ENCODE measurements around the gene CD34.
A peak's percentile ranks its signal among the peaks of the same experiment; 100 is the strongest.
"Not testable (repeated sequence)": the region's sequence is repeated elsewhere in the genome, so short reads cannot be mapped to it uniquely, and the experiment has no call there.

Gene CD34

DNA sequence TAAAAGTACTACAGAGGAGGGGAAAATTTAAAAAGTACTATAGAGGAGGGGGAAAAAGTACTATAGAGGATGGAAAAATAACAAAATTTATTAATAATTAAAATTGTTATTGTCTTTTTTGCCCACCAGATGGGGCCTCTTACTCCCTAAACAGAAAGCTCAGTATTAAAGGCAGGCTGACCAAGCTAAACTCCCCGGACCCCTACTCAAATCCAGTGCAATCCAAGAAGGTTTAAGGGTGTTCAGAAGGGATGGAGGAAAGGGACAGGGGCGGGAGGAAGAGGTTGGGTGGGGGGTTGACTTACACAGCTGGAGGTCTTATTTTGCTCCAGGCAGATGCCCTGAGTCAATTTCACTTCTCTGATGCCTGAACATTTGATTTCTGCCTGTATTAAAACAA is 13.7 kb downstream of the CD34 start:
- no peak for DNase-seq (ENCODE audit: low spot score)

DNA sequence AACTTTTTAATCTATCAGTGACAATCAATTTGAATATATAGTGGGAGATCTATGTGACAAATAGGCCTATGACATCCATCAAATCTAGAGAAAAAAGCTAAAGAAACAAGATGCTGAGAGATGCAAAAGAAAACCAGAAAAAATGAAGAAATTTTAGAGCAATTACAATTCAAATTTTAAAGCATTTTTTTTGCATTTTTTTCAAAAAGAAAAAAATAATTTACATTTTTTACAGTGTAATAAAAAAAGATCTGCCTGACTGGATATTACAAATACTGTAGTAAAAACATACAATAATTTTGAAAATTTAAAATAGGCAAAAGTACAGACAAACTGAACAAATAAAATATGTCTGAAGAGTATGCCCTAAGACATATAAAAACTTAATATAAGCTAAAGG is 14.4 kb downstream of the CD34 start:
- no peak for DNase-seq (ENCODE audit: low spot score)

DNA sequence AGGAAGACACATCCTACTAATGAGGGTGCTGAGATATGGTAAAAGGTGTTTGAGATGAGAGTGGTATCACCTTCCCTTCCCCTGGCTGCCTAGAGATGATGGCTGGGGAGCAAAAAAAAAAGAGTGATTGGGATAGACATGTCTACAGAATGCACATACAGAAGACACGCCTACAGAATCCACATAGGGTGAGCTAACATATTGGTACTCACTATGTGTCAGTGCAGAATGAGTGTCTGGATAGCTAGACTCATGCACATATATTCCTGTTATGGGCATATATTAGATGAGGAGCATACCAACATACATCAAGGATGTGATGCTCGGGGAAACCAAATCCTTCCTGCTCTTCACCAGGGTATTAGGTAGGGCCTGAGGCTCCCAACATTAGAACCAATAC is 16.2 kb downstream of the CD34 start:
- no peak for DNase-seq (ENCODE audit: low spot score)

DNA sequence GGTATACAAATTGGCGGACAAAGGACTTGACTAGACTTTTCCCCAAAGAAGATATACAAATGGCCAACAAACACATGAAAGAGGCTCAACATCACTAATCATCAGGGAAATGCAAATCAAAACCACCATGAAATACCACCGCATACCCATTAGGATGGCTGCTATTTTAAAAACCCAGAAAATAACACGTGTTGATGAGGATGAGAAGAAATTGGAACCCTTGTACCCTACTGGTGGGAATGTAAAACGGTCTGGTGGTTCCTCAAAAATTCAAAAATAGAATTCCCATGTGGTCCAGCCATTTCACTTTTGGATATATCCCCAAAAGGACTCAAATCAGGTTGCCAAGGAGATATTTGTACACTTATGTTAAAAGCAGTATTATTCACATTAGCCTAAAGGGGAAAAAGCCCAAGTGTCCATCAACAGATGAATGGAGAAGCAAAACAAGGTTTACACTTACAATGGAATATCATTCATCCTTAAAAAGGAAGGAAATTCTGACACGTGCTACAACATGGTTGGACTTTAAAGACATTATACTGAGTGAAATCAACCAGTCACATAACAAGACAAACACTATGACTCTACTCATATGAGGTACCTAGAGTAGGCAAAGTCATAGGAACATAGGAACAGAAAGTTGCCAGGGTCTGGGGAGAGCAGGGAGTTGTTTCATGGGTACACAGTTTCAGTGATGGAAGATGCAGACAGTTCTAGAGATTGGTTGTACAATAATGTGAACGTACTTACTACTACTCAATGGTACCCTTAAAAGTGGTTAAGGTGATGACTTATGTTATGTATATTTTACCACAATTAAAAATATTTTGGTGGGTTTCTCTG is 17.0 kb downstream of the CD34 start:
- no peak for DNase-seq (ENCODE audit: low spot score)

DNA sequence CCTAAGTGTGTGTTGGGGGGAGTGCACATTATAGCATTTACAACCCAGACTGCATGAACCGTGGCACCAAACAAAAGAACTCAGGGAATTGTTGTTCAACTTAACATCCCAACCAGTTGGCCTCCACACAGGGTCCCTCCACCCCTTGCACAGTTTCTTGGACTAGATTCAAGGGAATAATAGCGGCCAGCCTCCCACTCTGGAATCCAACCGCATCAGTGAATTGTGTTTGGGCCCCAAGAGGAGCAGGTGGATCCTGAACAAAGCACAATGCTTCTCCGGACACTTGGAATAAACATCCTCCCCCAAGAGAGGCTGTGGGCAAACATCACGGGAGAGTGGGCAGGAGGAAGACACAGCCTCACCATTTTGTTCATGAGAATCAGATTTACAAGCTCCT is 18.2 kb downstream of the CD34 start:
- no peak for DNase-seq (ENCODE audit: low spot score)

DNA sequence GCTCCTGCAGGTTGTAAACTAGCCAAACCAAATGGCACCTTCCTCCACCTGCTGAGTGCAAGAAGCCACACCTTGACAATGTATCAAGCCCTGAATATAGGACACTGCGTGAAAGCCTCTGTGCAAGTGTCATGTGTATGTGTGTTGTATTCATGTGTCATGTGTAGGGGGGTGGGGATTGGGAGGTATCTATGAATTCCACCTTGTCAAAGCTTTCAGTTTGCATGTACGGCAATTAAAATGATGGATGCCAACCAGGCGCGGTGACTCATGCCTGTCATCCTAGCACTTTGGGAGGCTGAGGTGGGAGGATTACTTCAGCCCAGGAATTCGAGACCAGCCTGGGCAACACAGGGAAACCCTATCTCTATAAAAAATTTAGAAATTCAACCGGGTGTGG is 19.8 kb downstream of the CD34 start:
- no peak for DNase-seq (ENCODE audit: low spot score)

DNA sequence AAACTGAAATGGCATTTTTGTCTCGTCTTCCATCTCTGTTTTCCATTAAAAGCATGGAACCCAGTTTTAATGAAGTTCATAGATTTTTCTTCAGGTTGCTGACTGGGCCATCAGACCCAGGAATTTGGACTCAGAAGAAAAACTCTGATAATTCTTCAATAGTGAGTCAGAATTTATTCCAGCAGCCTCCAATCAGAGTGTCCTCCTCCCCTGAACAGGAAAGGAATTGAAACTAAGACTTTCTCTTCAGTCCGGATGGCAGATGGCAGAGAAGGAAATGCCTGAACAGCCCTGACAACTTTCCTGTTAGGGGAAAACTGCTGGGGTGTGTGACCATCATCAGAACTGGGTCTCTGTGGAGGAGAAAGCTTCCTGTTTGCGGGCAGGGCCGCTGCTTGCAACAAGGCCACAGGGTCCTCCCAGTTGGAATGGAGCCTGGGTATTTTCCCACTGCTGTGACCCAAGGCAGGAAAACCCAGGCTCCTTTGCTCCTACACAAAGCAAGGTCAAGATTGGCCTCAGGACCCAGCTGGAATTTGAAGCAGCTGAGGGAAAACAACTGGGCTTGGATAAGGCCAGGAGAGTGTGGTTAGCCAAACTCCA is 20.7 kb downstream of the CD34 start:
- peak; percentile 84 for DNase-seq (ENCODE audit: low spot score)

DNA sequence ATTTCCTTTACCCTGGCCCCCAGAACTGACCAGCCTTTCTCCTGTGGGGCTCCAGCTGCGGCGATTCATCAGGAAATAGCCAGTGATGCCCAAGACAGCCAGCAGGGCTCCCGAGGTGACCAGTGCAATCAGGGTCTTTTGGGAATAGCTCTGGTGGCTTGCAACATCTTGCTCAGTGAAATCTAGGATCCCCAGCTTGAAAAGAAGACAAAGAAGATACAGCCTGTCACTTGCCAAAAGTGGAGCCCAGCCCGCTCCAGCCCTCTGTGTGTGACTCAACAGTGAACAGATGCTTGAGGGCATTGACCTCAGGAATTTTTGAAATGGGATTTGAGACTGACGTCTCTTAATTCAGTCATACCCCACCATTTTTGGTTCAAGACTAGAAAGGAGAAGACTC is 22.3 kb downstream of the CD34 start:
- DNase-seq (ENCODE audit: low spot score) = peak; percentile 62

DNA sequence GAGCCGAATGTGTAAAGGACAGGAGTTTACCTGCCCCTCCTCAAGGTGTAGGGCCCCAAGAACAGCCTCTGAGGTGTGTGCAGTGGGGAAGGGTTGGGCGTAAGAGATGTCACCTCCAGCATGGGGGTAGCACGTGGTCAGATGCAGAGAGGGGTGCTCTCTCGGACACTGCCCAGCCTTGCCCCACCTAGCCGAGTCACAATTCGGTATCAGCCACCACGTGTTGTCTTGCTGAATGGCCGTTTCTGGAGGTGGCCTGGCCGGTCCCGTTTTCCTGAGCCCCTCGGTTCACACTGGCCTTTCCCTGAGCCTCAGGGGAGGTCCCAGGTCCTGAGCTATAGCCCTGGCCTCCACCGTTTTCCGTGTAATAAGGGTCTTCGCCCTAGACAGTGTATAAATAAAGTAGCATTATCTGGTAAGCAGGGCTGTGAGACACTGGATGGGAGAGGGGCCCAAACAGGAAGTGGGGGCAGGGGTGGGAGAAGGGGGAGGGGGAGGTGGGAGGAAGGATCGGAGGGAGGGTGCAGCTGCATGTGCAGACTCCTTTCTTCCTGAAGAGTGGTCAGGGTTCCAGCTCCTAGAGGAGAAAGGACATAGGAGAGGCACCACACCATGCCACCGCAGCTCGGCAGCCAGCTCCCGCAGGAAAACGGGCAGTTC is 23.3 kb downstream of the CD34 start:
- DNase-seq (ENCODE audit: low spot score) = no peak

DNA sequence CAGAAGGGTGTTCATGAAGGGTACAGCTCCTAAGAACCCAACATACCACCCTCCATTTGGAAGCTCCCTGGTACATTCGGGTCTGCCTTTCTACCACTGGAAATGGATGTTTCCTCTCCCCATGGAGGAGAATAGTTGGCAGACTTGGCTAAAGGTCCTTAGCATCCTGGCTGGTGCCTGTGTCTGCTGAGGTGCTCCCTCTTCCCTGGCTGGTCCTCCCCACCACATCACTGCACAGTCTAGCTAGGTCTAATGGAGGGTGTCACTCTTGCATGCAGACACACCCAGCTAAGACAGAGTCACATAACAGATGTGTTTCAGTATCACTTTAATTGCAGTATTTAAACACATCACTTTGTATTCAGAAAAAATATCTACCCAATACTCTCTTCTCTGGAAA is 24.7 kb downstream of the CD34 start:
- no peak for DNase-seq (ENCODE audit: low spot score)

DNA sequence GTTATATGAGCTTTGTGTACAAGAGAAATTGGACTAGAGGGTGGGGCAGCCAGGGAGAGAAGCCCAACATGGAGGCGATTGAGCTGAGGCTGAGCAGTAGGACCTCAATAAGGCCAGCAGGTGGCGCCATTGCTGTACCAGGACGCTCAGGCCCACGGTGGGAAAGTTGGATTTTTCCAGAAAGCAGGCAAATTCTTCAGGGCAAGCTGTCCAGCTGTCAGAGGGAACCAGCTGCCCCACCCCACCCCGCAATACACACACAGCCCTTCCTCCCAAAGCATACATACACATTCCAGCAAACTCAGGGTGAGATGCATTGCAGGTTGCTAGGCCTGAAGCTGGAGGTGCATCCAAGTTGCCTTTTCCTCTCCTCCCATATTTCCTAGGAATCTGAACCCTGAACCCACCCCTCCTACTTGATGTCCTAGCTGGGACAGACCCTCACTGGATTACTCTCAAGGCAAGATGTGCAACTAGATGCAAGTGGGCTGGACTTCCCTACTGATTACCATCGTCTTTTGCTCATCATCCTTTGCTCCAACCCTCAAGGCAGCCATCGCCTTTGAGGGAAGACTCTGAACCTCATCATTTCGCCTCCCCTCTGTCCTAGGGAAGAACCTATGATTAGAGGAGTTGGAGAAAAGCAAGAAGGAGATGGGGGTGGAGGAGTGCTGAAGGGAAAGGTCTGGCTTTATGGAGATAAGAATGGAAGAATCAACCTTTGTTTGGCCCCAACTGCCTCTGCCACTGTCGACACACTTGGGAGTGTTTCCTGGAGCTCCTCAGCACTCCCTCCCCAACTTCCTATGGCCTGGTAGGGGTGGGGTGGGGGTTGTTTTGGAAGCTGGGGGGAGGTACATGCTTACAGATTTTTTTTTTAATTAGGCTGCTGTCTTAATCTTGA is 25.5 kb downstream of the CD34 start:
- DNase-seq (ENCODE audit: low spot score) = peak; percentile 88

DNA sequence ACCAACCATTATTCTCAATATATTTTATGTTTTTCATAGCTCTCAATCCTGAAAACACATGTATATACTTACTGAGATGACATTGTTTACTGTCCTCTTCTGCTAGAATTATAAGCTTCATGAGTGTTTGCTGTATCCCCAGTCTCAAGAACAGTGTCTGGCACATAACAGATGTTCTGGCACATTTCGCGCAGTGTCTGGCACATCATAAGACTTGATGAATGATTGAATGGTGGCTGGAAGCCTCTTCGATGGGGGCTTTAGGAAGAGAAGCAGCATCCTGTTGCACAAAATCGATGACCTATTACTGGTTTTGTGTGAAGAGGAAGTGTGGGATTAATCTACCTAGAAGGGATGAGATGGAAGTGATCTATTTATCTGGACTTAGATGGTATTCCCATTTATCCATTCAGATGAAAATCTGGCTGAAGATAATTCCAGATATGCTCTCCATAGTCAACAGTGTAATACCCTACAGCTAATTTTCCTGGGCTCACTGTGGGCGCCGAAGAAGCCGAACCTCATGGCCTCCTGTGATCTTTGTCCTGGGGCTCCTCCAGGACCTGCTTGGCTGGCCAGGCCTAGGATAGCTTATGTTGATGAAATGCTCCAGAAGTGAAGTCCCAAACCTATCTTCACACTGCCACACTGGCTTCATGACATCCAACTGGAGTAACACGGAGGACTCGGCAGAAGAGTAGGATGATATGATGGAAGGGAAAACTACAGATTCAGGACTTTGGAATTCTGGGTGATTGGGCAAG is 26.5 kb downstream of the CD34 start:
- no peak for DNase-seq (ENCODE audit: low spot score)

DNA sequence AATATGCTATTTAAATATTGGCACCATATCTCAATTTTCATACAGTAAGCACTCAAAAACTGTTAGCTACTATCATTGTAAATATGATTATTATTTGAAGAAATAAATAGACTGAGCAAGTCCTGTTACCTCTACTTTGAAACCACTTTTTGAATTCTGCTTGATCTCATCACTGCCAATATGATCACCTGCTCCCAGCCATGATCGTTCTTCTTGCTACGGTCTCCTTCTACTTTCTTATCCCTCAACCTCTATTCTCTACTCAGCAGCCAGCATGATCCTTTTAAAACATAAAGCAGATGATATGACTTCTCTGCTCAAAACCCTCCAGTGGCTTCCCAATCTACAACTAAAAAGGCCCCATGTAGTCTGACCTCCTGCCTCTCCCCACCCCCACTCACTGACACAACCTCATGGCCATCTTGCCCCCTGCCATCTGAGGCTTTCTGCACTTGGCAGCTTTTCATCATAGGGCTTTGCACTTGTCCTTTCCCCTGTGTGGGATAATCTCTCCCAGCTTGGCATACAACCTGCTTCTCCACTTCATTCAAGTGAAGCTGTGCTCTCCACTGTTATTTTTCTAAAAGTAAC is 27.2 kb downstream of the CD34 start:
- DNase-seq (ENCODE audit: low spot score) = no peak

DNA sequence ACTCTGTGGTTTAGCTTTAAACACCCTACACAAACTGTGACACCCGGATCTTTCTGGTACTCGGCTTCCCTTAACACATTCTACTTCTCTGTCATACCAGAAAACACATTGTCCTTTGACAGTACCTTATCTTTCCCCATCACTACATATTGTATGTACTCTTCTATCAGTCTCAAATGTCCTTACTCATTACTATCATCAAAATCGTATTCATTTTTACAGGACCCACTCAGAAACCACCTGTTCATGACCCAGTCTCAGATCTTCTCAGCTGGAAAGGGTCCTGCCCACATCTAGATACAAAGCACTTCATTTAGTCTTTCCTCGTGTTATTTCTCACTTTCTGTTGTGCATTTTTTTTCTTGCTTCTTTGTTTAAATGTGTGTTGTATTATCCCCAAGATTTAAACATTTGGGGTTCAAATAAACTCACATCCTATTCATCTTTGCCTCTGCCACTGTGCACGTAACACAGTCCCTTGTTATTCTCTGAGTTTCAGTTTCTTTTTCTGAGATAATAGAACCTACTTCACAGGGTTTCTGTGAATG is 27.7 kb downstream of the CD34 start:
- no peak for DNase-seq (ENCODE audit: low spot score)

DNA sequence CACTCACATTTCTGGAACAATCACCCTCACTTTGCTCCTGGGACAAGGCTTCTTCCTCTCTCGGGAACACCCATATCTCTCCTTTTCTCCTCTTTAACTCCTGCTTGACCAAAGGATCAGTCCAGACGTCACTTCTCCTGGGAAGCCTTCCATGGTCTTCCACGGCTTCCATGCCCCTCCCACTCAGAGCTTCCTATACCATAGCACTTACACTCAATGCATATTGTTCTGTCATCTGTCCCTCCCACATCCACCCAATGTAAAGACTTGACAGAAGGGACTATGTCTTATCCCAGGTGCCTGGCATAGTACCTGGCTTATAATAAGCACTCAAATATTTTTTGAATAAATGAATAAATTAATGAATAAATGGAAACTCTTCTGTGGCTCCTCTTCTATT is 28.2 kb downstream of the CD34 start:
- no peak for DNase-seq (ENCODE audit: low spot score)

DNA sequence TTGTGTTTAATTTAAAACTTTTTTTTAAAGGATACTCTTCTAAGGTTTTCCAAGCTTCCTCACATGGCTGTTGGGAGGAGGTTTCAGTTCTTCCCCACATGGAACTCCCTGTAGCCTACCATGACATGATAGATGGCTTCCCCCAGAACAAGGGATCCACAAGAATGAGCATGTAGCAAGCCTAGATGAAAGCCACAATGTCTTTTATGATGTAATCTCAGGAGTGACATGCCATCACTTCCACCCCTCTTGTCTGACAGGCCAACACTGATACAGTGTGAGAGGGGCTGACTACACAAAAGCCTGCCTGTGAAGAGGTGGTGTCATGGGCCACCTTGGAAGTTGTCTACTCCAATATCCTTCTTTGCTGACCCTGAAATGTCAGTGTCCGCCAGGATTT is 32.0 kb downstream of the CD34 start:
- DNase-seq (ENCODE audit: low spot score) = no peak

DNA sequence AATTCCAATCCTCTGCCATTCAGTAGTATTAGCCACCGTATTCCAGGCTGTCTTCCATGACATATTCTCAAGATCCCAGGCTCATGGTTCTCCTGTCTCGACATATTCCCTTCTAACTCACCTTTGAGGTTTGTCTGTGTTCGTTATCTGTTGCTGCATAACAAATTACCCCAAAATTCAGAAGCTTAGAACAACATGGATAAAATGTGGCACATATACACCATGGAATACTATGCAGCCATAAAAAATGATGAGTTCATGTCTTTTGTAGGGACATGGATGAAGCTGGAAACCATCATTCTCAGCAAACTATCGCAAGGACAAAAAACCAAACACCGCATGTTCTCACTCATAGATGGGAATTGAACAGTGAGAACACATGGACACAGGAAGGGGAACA is 33.0 kb downstream of the CD34 start:
- DNase-seq (ENCODE audit: low spot score) = not testable (repeated sequence)

DNA sequence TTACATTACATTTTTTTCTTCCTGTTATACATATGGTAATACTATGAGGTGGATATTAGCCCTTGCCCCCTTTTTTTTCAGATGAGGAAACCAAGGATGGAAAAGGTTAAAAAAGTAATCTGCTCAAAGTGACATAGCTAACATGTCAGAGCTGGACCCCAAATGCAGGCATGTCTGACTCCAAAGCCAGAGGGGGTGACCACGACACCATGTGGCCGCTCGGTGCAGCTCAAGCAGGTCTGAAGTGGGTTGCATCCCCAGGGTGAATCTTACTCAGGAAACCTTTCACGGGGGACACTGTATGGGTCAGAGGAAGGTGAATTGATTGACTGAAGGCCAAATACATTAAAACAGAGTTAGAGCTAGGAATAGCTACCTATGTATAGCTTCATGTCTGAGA is 34.8 kb downstream of the CD34 start:
- DNase-seq (ENCODE audit: low spot score) = no peak

DNA sequence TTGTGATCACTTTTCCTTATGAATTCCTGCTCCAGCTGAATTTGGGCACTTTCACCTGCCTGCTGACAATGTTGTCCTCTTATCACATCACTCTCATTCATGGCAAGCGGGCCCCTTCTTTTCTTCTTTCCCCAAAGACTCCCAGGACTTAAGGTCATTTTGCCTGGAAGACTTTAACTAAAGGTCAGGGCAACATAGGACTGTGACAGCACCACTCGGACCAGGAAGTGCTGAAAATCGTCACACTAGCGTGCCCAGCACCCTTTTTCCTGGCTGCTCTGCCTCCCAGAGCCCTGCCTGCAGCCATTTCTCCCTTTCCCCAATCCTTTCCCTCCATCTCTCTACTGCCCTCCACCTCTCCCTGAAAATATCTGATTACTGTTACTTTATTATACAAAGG is 35.4 kb downstream of the CD34 start:
- no peak for DNase-seq (ENCODE audit: low spot score)

DNA sequence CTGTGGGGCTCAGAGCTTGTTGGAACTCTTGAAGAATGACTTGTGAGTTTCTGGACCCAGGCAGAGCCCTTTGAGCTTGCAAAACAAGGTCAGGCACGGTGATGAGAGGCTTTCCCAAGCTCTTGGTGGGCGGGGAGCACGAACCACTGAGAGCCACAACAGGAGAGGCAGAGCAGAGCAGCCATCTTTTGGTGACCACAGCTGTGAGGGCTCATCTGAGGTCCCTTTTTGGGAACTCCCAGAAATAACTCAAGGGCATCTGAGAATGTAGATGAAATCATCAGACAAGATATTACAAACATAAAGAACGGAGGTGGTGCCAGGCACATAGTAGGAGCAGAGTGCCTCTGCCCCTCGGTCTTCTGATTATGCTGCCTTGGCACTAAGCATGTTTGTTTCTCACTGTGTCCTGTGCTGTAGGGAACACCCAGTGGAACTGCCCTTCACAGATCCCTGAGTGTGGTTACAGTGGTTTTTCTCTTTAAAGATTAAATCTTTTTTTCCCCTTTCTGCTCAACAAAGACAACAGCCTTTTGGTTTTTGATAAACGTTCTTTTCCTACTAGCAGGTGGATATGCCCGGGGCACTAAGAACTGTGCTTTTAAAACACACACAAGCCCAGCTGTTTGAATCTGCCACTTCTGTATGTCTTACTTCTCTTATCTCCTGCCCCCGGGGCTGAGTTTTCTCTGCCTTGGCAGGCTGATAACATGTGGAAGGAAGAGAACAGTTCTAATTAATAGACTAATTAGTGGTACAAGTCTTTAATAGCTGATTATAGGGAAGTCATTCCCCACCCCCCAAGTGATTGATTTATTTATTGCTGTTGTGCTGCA is 37.7 kb downstream of the CD34 start:
- DNase-seq (ENCODE audit: low spot score) = no peak

Measured in hepatic stellate cell (primary cell).